GM12878 (cell line): ENCODE data around the gene SEMA5A. TPM values are rescaled to one million over a fixed set of nuclear protein-coding genes. Genes with fewer than 3 reads are reported as not detected.

Source experiments
- ATAC-seq: fragments of 200-7000 bp; cut with Tn5 transposase; 3 replicates; pipeline ENCODE4 v1.9.1; 2020; ENCODE audit warnings: mild to moderate bottlenecking, moderate library complexity
- BruUV-seq: library from RNA; stranded (reverse); fragments of 400-500 nt; replicated peaks from 2 replicates; lab custom pipeline; 2021; lab: Mats Ljungman, UMichigan
- CTCF ChIA-PET: fragments of 300-600 bp; sonication (Branson Sonifier 250); formaldehyde crosslinking; extraction: SDS; loops from one replicate; lab custom pipeline; 2021; ENCODE audit warnings: inconsistent platforms; lab: Yijun Ruan, JAX
- POLR2A ChIA-PET: fragments of 350-600 bp; formaldehyde crosslinking; extraction: SDS; loops from one replicate; lab custom pipeline; 2021; ENCODE audit warnings: inconsistent platforms; lab: Charles Lee
- RAD21 ChIA-PET: fragments of 300-600 bp; sonication (Branson Sonifier 250); formaldehyde crosslinking; loops from one replicate; lab custom pipeline; 2023; ENCODE audit warnings: antibody characterized with exemption; ENCODE audit not compliant: unreplicated experiment; lab: Charles Lee
- SMC1A ChIA-PET: fragments of 300-600 bp; sonication (Branson Sonifier 250); formaldehyde crosslinking; loops from one replicate; lab custom pipeline; 2023; ENCODE audit not compliant: unreplicated experiment, uncharacterized antibody; lab: Charles Lee
- DNase-seq: peaks from one replicate; pipeline ENCODE4 v3.0.0-alpha.2; 2011; ENCODE audit warnings: low read depth, low spot score
- FAIRE-seq: peaks from 3 replicates; lab custom pipeline; 2011; peaks lifted over from hg19 to GRCh38; lab: Jason Lieb, UNC
- H2AFZ ChIP-seq: 2 replicates; pipeline ENCODE4 v1.6.0; 2011; ENCODE audit warnings: low read depth, low read length, control low read depth; ENCODE audit not compliant: control insufficient read depth
- H3K27ac ChIP-seq: 2 replicates; pipeline ENCODE4 v1.5.1; 2011; ENCODE audit warnings: control low read depth; ENCODE audit not compliant: control insufficient read depth, insufficient read depth
- H3K27me3 ChIP-seq, 2 experiments: replicated peaks in 1 of 2; 2 replicates each; pipeline versions ENCODE4 v1.6.0 to v1.6.1; 2011; ENCODE audit warnings: low read length in 1 of 2; ENCODE audit not compliant: control insufficient read depth in 2 of 2, insufficient read depth in 2 of 2
- H3K36me3 ChIP-seq, 2 experiments: 2 replicates each; pipeline ENCODE4 v1.5.1; 2011; ENCODE audit warnings: low read length in 1 of 2; ENCODE audit not compliant: control insufficient read depth in 2 of 2, insufficient read depth in 2 of 2
- H3K4me1 ChIP-seq: 2 replicates; pipeline ENCODE4 v1.6.1; 2011; ENCODE audit warnings: mild to moderate bottlenecking, low read length, moderate library complexity, mixed read lengths; ENCODE audit not compliant: control insufficient read depth, insufficient read depth
- H3K4me2 ChIP-seq: 2 replicates; pipeline ENCODE4 v1.6.0; 2011; ENCODE audit warnings: control low read depth; ENCODE audit not compliant: control insufficient read depth, insufficient read depth
- H3K4me3 ChIP-seq: fragments of 200-600 bp; sonication (generic); 2 replicates; pipeline ENCODE4 v1.5.1; 2016
- H3K79me2 ChIP-seq: 2 replicates; pipeline ENCODE4 v1.6.0; 2011; ENCODE audit warnings: low read length; ENCODE audit not compliant: control insufficient read depth, insufficient read depth
- H3K9ac ChIP-seq: 2 replicates; pipeline ENCODE4 v1.8.0; 2011; ENCODE audit warnings: low read length, control low read depth, mixed read lengths; ENCODE audit not compliant: control insufficient read depth, insufficient read depth
- H3K9me3 ChIP-seq: replicated peaks from 3 replicates; pipeline ENCODE4 v1.5.1; 2011; ENCODE audit warnings: mild to moderate bottlenecking, low read length; ENCODE audit not compliant: control insufficient read depth, insufficient read depth
- H4K20me1 ChIP-seq: 2 replicates; pipeline ENCODE4 v1.6.0; 2011; ENCODE audit not compliant: control insufficient read depth, insufficient read depth
- EGR1 ChIP-seq, 2 experiments: IDR thresholded peaks; 1 replicate in 1 of 2; 2 replicates in 1 of 2; pipeline ENCODE4 v1.6.1; 2011 to 2012; ENCODE audit warnings: low read depth in 2 of 2, low read length in 2 of 2, borderline replicate concordance in 1 of 2, mild to moderate bottlenecking in 1 of 2, moderate library complexity in 1 of 2
- IKZF2 ChIP-seq, 2 experiments: fragments of 450-650 bp; IDR thresholded peaks; 2 replicates each; pipeline ENCODE4 v1.6.1; 2017; ENCODE audit warnings: mild to moderate bottlenecking in 2 of 2, moderate library complexity in 2 of 2
- NFXL1 ChIP-seq: fragments of 450-650 bp; IDR thresholded peaks from 2 replicates; pipeline ENCODE4 v1.6.1; 2017; ENCODE audit warnings: antibody characterized with exemption, mild to moderate bottlenecking, borderline replicate concordance
- NR2F1 ChIP-seq: fragments of 450-650 bp; conservative IDR thresholded peaks from 2 replicates; pipeline ENCODE4 v1.6.1; 2017; ENCODE audit warnings: mild to moderate bottlenecking
- NRF1 ChIP-seq: conservative IDR thresholded peaks from 2 replicates; pipeline ENCODE4 v1.6.1; 2011; ENCODE audit warnings: mild to moderate bottlenecking, low read depth, low read length, improper control_type of control experiment
- POU2F2 ChIP-seq: IDR thresholded peaks from 3 replicates; pipeline ENCODE4 v1.6.1; 2011; ENCODE audit warnings: low read depth, mild to moderate bottlenecking, low read length, borderline replicate concordance
- RELA ChIP-seq: fragments of 450-650 bp; IDR thresholded peaks from 2 replicates; pipeline ENCODE4 v1.8.0; 2014; ENCODE audit warnings: borderline replicate concordance; ENCODE audit not compliant: partially characterized antibody
- YY1 ChIP-seq: IDR thresholded peaks from 2 replicates; pipeline ENCODE4 v1.6.1; 2011; ENCODE audit warnings: low read depth, mild to moderate bottlenecking, low read length
- ZBED1 ChIP-seq: IDR thresholded peaks from 2 replicates; pipeline ENCODE4 v1.6.1; 2016; ENCODE audit warnings: borderline replicate concordance
- ZNF217 ChIP-seq: fragments of 450-650 bp; IDR thresholded peaks from 2 replicates; pipeline ENCODE4 v1.6.1; 2017; ENCODE audit warnings: antibody characterized with exemption, mild to moderate bottlenecking
- WGBS: methylation state at CpG from one replicate; pipeline ENCODE4 v1.1.6; 2016; ENCODE audit warnings: low lambda C conversion rate; ENCODE audit not compliant: insufficient replicate concordance, insufficient coverage; ENCODE audit errors: missing lambda C conversion rate; 5-methylcytosine and 5-hydroxymethylcytosine counted together
- in situ Hi-C: fragments of 300-500 bp; cut with MboI; formaldehyde crosslinking; loops from 9 replicates; pipeline ENCODE4 v1.14.3; 2018; ENCODE audit warnings: mixed read lengths
- intact Hi-C: fragments of 100-400 bp; cut with micrococcal nuclease; formaldehyde crosslinking; loops from one replicate; pipeline ENCODE4 v1.14.2; 2022; ENCODE audit not compliant: unreplicated experiment
- polyA plus RNA-seq, 11 experiments: library from polyadenylated mRNA; depleted of rRNA in 4 of 11; unstranded in 6 of 11; stranded (reverse) in 5 of 11; fragments of >200 nt; fragmentation: Nextera tagmentation in 4 of 11; fragmentation: Illumina TruSeq in 1 of 11; extraction: Ambion mirVana in 4 of 11; extraction: Trizol in 1 of 11; gene quantifications; 1 replicate in 1 of 11; 2 replicates in 10 of 11; pipeline versions ENCODE4 v1.2.1 to v1.2.3, GENCODE V29; 2011 to 2016; ENCODE audit warnings: inconsistent platforms in 2 of 11, missing spikeins in 2 of 11, low read depth in 1 of 11
- total RNA-seq, 4 experiments: library from RNA; depleted of rRNA in 3 of 4; stranded (reverse); fragments of >200 nt in 3 of 4; fragmentation: Illumina TruSeq in 1 of 4; extraction: Trizol in 1 of 4; gene quantifications; 2 replicates each; pipeline versions ENCODE4 v1.2.1 to v1.2.3, GENCODE V29; 2013 to 2021
- TF ChIP-seq, protein P1 (sequence below), 3 experiments: IDR thresholded peaks in 2 of 3; conservative IDR thresholded peaks in 1 of 3; 2 replicates each; pipeline ENCODE4 v1.5.1; 2011; ENCODE audit warnings: low read depth in 3 of 3, low read length in 3 of 3, mild to moderate bottlenecking in 3 of 3, control low read depth in 2 of 3, moderate library complexity in 2 of 3, inconsistent platforms in 1 of 3, mixed read lengths in 1 of 3; ENCODE audit not compliant: control insufficient read depth in 2 of 3, insufficient read depth in 1 of 3; ENCODE audit errors: extremely low read depth in 1 of 3
- TF ChIP-seq, protein P2 (sequence below): IDR thresholded peaks from 2 replicates; pipeline ENCODE4 v1.6.1; 2012; ENCODE audit warnings: mild to moderate bottlenecking, low read depth, low read length
- TF ChIP-seq, protein P3 (sequence below): fragments of 450-650 bp; formaldehyde crosslinking; IDR thresholded peaks from 2 replicates; pipeline ENCODE4 v1.4.0; 2022; ENCODE audit warnings: mild to moderate bottlenecking, moderate library complexity
- TF ChIP-seq, protein P4 (sequence below): fragments of 450-650 bp; IDR thresholded peaks from 2 replicates; pipeline ENCODE4 v1.6.1; 2017; ENCODE audit warnings: borderline replicate concordance

SEMA5A gene
- total and polyA plus RNA-seq, 10 of the 15 experiments (the other 5 are each of a cell fraction or from before 2014, with no cell fraction given): 0.03 to 2.4 (median 0.09) TPM; not detected in 1

DNA sequence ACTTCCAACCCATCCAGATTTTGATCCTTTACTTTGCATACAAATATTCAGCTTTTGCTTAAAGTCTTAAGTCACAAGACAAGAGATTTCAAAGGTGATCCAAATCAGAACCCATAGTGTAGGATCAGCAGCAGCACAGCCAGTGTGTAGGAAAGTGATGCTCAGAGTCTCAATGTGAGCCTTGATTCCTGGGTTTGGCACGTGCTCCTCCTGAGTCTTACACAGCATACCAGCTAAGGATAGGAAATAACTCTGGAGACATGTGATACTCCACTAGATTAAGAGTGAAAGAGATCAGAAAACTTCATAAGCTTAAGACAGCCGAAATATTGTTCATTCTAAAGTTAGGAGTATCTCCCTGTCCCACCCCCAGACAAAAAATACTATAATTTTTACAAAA lies 344.9 kb downstream of the SEMA5A start:
- H3K79me2 ChIP-seq: no peaks in the 10 kb centered on the region
- no peak overlapping the region for H3K4me2 ChIP-seq
- ChIA-PET POLR2A (no interaction called here), SMC1A (interaction anchor here (0.7 to 1.2 kb wide), 3 partner anchors 8 to 1273 kb away, joined by 3 read pairs; no protein-coding TSS in a partner anchor), CTCF (no interaction called here), RAD21 (no interaction called here)
- no peaks in the 10 kb centered on the region for H4K20me1 ChIP-seq
- intact Hi-C loops: no loop called here
- H3K27ac ChIP-seq: no peak overlapping the region
- no peaks in the 10 kb centered on the region for H3K36me3 ChIP-seq
- BruUV-seq: no TSS peak
- 40% methylated on average over 2 of the region's 2 CpGs for WGBS
- FAIRE-seq (no peak), ATAC-seq (no peak), DNase-seq (no peak)
- no peak overlapping the region for H2AFZ ChIP-seq
- H3K27me3 ChIP-seq: no peaks in the 10 kb centered on the region
- no peaks in the 10 kb centered on the region; the same call in 2 of the 3 replicates for H3K9me3 ChIP-seq
- in situ Hi-C loops: loop anchor here (10.0 kb wide), 2 partner anchors 336 to 446 kb away; no protein-coding TSS in a partner anchor
- TF ChIP-seq RELA: no peak
- TF ChIP-seq NR2F1: no peak
- TF ChIP-seq, protein P1, sequence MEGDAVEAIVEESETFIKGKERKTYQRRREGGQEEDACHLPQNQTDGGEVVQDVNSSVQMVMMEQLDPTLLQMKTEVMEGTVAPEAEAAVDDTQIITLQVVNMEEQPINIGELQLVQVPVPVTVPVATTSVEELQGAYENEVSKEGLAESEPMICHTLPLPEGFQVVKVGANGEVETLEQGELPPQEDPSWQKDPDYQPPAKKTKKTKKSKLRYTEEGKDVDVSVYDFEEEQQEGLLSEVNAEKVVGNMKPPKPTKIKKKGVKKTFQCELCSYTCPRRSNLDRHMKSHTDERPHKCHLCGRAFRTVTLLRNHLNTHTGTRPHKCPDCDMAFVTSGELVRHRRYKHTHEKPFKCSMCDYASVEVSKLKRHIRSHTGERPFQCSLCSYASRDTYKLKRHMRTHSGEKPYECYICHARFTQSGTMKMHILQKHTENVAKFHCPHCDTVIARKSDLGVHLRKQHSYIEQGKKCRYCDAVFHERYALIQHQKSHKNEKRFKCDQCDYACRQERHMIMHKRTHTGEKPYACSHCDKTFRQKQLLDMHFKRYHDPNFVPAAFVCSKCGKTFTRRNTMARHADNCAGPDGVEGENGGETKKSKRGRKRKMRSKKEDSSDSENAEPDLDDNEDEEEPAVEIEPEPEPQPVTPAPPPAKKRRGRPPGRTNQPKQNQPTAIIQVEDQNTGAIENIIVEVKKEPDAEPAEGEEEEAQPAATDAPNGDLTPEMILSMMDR (IDR thresholded peaks at IDR 0.05 in 2 of 3, conservative IDR thresholded peaks at IDR 0.05 in 1 of 3; ENCODE audit: control insufficient read depth in 2 of 3, extremely low read depth in 1 of 3, insufficient read depth in 1 of 3, low read depth in 3 of 3, low read length in 3 of 3): no peak
- TF ChIP-seq, protein P2, sequence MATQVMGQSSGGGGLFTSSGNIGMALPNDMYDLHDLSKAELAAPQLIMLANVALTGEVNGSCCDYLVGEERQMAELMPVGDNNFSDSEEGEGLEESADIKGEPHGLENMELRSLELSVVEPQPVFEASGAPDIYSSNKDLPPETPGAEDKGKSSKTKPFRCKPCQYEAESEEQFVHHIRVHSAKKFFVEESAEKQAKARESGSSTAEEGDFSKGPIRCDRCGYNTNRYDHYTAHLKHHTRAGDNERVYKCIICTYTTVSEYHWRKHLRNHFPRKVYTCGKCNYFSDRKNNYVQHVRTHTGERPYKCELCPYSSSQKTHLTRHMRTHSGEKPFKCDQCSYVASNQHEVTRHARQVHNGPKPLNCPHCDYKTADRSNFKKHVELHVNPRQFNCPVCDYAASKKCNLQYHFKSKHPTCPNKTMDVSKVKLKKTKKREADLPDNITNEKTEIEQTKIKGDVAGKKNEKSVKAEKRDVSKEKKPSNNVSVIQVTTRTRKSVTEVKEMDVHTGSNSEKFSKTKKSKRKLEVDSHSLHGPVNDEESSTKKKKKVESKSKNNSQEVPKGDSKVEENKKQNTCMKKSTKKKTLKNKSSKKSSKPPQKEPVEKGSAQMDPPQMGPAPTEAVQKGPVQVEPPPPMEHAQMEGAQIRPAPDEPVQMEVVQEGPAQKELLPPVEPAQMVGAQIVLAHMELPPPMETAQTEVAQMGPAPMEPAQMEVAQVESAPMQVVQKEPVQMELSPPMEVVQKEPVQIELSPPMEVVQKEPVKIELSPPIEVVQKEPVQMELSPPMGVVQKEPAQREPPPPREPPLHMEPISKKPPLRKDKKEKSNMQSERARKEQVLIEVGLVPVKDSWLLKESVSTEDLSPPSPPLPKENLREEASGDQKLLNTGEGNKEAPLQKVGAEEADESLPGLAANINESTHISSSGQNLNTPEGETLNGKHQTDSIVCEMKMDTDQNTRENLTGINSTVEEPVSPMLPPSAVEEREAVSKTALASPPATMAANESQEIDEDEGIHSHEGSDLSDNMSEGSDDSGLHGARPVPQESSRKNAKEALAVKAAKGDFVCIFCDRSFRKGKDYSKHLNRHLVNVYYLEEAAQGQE: no peak
- no peak for TF ChIP-seq YY1
- TF ChIP-seq NRF1: no peak
- TF ChIP-seq NFXL1: no peak
- TF ChIP-seq ZBED1: no peak
- TF ChIP-seq IKZF2 (IDR thresholded peaks at IDR 0.05): no peak
- no peak for TF ChIP-seq ZNF217
- no peak for TF ChIP-seq POU2F2
- TF ChIP-seq, protein P3, sequence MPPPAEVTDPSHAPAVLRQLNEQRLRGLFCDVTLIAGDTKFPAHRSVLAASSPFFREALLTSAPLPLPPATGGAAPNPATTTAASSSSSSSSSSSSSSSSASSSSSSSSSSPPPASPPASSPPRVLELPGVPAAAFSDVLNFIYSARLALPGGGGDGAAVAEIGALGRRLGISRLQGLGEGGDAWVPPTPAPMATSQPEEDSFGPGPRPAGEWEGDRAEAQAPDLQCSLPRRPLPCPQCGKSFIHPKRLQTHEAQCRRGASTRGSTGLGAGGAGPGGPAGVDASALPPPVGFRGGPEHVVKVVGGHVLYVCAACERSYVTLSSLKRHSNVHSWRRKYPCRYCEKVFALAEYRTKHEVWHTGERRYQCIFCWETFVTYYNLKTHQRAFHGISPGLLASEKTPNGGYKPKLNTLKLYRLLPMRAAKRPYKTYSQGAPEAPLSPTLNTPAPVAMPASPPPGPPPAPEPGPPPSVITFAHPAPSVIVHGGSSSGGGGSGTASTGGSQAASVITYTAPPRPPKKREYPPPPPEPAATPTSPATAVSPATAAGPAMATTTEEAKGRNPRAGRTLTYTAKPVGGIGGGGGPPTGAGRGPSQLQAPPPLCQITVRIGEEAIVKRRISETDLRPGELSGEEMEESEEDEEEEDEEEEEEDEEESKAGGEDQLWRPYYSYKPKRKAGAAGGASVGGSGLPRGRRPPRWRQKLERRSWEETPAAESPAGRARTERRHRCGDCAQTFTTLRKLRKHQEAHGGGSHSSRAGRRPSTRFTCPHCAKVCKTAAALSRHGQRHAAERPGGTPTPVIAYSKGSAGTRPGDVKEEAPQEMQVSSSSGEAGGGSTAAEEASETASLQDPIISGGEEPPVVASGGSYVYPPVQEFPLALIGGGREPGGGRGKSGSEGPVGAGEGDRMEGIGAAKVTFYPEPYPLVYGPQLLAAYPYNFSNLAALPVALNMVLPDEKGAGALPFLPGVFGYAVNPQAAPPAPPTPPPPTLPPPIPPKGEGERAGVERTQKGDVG (CRISPR knock-in tag): no peak
- TF ChIP-seq EGR1 (IDR thresholded peaks at IDR 0.05; ENCODE audit: borderline replicate concordance in 1 of 2, low read depth in 2 of 2, low read length in 2 of 2): no peak
- TF ChIP-seq, protein P4, sequence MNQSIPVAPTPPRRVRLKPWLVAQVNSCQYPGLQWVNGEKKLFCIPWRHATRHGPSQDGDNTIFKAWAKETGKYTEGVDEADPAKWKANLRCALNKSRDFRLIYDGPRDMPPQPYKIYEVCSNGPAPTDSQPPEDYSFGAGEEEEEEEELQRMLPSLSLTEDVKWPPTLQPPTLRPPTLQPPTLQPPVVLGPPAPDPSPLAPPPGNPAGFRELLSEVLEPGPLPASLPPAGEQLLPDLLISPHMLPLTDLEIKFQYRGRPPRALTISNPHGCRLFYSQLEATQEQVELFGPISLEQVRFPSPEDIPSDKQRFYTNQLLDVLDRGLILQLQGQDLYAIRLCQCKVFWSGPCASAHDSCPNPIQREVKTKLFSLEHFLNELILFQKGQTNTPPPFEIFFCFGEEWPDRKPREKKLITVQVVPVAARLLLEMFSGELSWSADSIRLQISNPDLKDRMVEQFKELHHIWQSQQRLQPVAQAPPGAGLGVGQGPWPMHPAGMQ: no peak
- no peak overlapping the region for H3K4me3 ChIP-seq
- peaks cover 9% of the 10 kb centered on the region for H3K4me1 ChIP-seq
- no peak overlapping the region for H3K9ac ChIP-seq
